Measurements from ENCODE around the gene TBC1D10A.
A peak's percentile ranks its signal among the peaks of the same experiment; 100 is the strongest.

Gene TBC1D10A

DNA sequence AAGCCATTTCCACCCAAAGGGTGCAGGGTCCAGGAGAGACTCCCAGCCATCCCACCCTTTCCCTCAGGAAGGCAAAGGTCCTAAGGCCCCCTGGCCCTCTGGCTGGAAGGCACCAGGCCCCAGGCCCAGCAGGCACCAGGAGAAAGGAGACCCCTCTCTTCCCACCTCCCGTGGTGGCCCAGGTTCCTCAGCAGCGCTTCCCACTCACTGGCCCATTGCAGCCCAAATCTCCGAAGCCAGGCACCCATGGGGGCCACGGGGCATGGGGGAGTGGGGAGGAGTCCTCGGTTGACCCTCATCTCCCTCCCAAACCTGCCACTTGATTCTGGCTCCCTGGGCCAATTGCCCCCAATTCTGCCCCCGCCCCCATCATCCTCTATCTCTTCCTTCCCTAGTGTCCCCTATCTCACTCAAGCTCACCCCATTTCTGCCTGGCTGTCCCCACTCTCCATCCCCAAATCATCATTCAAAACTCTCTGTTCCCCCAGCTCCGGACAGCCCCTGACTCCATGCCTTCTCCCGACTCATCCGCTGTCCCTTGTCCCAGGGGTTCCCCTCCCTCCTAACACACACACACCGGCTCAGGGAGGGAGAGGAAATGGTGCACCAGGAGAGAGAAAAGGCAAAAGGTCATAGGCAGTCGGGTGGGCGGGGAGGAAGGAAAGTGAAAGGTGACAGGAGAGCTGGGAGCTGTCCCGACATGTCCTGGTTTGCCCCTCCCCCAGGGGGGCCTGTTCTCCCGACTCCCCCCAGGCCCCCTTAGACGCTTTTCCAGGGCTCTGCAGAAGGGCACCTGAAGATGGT, 81.4 kb downstream of the TBC1D10A start:
- DNase-seq: peak; percentile 39

DNA sequence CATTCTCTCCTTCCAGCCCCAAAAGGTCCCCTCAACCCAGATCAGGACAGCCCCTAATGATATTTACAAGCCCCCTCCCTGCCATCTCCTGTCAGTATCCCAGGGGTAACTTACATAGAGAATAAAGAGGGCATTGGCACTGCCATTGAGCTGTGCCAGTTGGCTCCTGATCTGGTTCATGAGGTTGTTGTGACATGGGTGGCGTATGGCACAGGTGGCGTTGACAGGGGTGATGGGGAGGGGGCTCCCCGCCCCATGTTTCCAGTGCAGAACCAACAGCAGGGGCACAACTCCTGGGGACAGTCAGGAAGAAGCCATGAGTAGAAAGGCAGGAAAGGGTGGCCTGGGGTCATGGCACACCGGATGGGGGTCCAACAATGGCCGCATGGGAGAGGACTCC, 82.1 kb downstream of the TBC1D10A start:
- DNase-seq: peak; percentile 27

DNA sequence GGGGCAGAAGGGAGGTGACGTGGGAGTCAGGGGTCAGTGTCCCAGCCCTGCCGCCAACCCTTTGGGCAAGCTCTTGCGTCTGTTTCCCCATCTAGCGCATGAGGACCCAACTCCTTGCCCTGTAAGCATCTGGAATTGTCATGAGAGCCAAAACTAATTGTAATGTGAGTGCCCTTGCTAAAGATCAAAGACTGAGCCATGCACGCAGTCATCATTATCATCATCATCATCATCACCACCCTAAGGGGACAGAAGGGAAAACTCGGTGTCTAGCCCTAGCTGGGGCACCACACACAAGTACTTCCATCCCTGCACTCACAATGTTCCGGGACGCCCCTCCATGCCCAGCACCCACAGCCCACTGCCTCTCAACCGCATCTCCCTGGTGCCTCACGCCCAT, 82.7 kb downstream of the TBC1D10A start:
- DNase-seq: peak; percentile 44

DNA sequence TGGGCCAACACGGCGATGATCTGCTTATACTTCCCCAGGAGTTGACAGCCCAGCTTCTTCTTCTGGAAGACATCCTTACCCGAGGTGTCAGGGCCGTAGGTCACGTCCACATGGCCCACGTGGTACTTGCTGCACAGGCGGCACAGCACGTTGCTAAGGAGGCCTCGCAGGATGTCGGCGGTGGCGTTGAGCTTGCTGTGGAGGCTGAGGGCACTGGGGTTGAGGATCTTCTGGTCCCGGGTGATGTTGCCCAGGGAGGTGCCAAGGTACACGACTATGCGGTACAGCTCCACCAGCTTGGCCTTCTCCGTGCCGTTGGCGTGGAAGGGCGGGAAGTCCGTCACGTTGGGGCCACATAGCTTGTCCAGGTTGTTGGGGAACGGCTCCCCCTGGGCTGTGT, 83.1 kb downstream of the TBC1D10A start:
- peak; percentile 52 for DNase-seq
